Measurements from ENCODE around the gene CDC42BPA. TPM values are rescaled to one million over a fixed set of nuclear protein-coding genes. Genes with fewer than 3 reads are reported as not detected.

Gene CDC42BPA
- total and polyA plus RNA-seq, 9 of the 15 experiments (the other 6 are each of a cell fraction or from before 2014, with no cell fraction given) = 8.0 to 77.5 (median 52.1) TPM

GRCh38 chr1:227191607-227192006, 126.7 kb downstream of the CDC42BPA start:
- intact Hi-C loops (cut with micrococcal nuclease) = no loop called here
- POLR2A ChIA-PET = interaction anchor here (1.8 kb wide), 1 partner anchor 10 kb away, joined by 4 read pairs; no protein-coding TSS in a partner anchor
- Histone ChIP-seq H4K20me1 (replicated peaks; ENCODE audit: control insufficient read depth, insufficient read depth, low read length) (no peaks in the 10 kb centered on the region), H3K9me1 (ENCODE audit: control insufficient read depth, insufficient read depth, low read length) (no peaks in the 10 kb centered on the region), H3K9ac (ENCODE audit: insufficient read depth in 1 of 2, low read depth in 2 of 2, low read length in 2 of 2) (no peak overlapping the region), H3K4me1 (replicated peaks in 1 of 2; ENCODE audit: control insufficient read depth in 2 of 2, insufficient read depth in 2 of 2, low read length in 2 of 2) (peaks cover 0 to 3% of the 10 kb centered on the region in 2 experiments; a peak in 1 of 5 replicates), H3K36me3 (ENCODE audit: control insufficient read depth, insufficient read depth, low read length) (peaks cover 38% of the 10 kb centered on the region), H3K4me2 (ENCODE audit: insufficient read depth, low read length) (no peak overlapping the region), H3K9me3 (replicated peaks; ENCODE audit: control insufficient read depth, insufficient read depth, low read depth, low read length) (no peaks in the 10 kb centered on the region), H2AFZ (ENCODE audit: low read depth, low read length) (no peak overlapping the region), H3K79me2 (ENCODE audit: control insufficient read depth, insufficient read depth, low read length) (peaks cover 31% of the 10 kb centered on the region), H3K4me3 (no peak overlapping the region), H3K27ac (ENCODE audit: extremely low read depth, low read depth, low read length) (no peak overlapping the region), H3K27me3 (ENCODE audit: control insufficient read depth in 2 of 2, insufficient read depth in 2 of 2, low read length in 2 of 2) (no peaks in the 10 kb centered on the region)
- TF ChIP-seq NR2C2 (CRISPR knock-in tag; IDR thresholded peaks at IDR 0.05) (no peak), NR2C2 (tag; IDR thresholded peaks at IDR 0.05) (no peak), SMAD1 (IDR thresholded peaks at IDR 0.05; ENCODE audit: low read depth, low read length, partially characterized antibody) (no peak)
- no TSS peak for BruUV-seq (replicated peaks)
- FAIRE-seq (no peak), DNase-seq (ENCODE audit: extremely low read depth in 1 of 4, low spot score in 3 of 4) (no peak), ATAC-seq (no peak)
- CTCF ChIA-PET (ENCODE audit: low intra/inter-chr PET ratio) = no interaction called here
- WGBS (ENCODE audit: insufficient coverage, low coverage, missing lambda C conversion rate) = 62% methylated on average over 2 of the region's 2 CpGs
- in situ Hi-C loops (cut with MboI) = no loop called here

DNA sequence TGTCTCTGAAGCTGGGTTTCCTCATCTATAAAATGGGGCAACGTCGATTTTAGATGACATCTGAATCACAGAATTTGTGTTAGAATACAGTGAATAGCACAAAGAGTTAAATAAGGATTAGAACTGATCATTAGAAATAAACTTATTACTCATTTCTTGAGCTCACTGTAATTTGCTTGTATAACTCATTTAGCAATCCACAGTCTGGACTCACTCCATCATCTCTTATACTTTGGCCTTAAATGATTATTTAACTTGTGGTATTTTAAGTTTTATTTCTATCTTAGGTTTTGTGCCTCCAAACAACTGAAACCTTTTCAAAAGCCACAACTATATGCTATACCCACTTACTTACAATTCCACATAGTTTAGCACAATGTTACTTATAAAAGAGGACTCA, 128.0 kb downstream of the CDC42BPA start:
- Histone ChIP-seq H3K27ac (ENCODE audit: extremely low read depth, low read depth, low read length) (no peak overlapping the region), H2AFZ (ENCODE audit: low read depth, low read length) (no peak overlapping the region), H4K20me1 (replicated peaks; ENCODE audit: control insufficient read depth, insufficient read depth, low read length) (no peaks in the 10 kb centered on the region), H3K4me3 (no peak overlapping the region), H3K9me1 (ENCODE audit: control insufficient read depth, insufficient read depth, low read length) (no peaks in the 10 kb centered on the region), H3K9me3 (replicated peaks; ENCODE audit: control insufficient read depth, insufficient read depth, low read depth, low read length) (no peaks in the 10 kb centered on the region), H3K4me1 (replicated peaks in 1 of 2; ENCODE audit: control insufficient read depth in 2 of 2, insufficient read depth in 2 of 2, low read length in 2 of 2) (peaks cover 0 to 3% of the 10 kb centered on the region in 2 experiments; a peak in 2 of 5 replicates), H3K9ac (ENCODE audit: insufficient read depth in 1 of 2, low read depth in 2 of 2, low read length in 2 of 2) (no peak overlapping the region), H3K4me2 (ENCODE audit: insufficient read depth, low read length) (no peak overlapping the region), H3K79me2 (ENCODE audit: control insufficient read depth, insufficient read depth, low read length) (peaks cover 41% of the 10 kb centered on the region), H3K27me3 (ENCODE audit: control insufficient read depth in 2 of 2, insufficient read depth in 2 of 2, low read length in 2 of 2) (no peaks in the 10 kb centered on the region), H3K36me3 (ENCODE audit: control insufficient read depth, insufficient read depth, low read length) (peaks cover 38% of the 10 kb centered on the region)
- 98% methylated on average over 2 of the region's 2 CpGs for whole genome bisulfite sequencing (ENCODE audit: insufficient coverage, low coverage, missing lambda C conversion rate)
- in situ Hi-C loops (cut with MboI) = no loop called here
- ChIA-PET CTCF (ENCODE audit: low intra/inter-chr PET ratio) (interaction anchor here (0.7 kb wide), 1 partner anchor 16 kb away, joined by 3 read pairs; no protein-coding TSS in a partner anchor), POLR2A (interaction anchor here (1.8 kb wide), 1 partner anchor 11 kb away, joined by 4 read pairs; no protein-coding TSS in a partner anchor)
- intact Hi-C loops (cut with micrococcal nuclease) = no loop called here
- DNase-seq (ENCODE audit: extremely low read depth in 1 of 4, low spot score in 3 of 4) (no peak), FAIRE-seq (no peak), ATAC-seq (no peak)
- TF ChIP-seq LCOR (CRISPR knock-in tag; IDR thresholded peaks at IDR 0.05) = no peak
- no peak for TF ChIP-seq ARID2 (IDR thresholded peaks at IDR 0.05)
- TF ChIP-seq MECOM (CRISPR knock-in tag; IDR thresholded peaks at IDR 0.05) = no peak
- TF ChIP-seq ZFPM2 (CRISPR knock-in tag; IDR thresholded peaks at IDR 0.05) = no peak
- BruUV-seq (replicated peaks) = no TSS peak
